ENCODE data around the gene GINS1.

GINS1 gene

GRCh38 chr20:25496165-25496967, 88.9 kb downstream of the GINS1 start:
- DNase-seq: no peak

DNA sequence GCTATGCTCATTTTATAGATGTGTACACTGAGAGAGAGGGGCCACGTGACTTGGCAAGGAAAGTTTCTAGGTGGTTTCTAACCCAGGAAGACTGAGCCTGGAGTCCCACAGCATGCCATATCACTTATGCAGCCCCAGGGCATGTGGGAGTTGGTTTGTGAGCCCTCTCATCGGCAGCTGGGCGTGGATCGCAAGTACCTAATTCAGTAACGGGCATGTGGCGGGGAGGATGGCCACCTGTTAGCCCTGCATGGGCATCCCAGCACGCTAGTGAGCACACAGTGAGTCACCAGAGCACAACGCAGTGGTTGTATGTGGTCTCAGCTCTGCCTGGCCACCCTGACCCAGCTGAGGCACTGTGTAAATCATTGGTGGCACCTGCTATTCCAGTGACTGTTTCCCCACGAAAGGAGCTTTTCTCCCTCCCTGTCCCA, 89.5 kb downstream of the GINS1 start:
- DNase-seq: no peak

DNA sequence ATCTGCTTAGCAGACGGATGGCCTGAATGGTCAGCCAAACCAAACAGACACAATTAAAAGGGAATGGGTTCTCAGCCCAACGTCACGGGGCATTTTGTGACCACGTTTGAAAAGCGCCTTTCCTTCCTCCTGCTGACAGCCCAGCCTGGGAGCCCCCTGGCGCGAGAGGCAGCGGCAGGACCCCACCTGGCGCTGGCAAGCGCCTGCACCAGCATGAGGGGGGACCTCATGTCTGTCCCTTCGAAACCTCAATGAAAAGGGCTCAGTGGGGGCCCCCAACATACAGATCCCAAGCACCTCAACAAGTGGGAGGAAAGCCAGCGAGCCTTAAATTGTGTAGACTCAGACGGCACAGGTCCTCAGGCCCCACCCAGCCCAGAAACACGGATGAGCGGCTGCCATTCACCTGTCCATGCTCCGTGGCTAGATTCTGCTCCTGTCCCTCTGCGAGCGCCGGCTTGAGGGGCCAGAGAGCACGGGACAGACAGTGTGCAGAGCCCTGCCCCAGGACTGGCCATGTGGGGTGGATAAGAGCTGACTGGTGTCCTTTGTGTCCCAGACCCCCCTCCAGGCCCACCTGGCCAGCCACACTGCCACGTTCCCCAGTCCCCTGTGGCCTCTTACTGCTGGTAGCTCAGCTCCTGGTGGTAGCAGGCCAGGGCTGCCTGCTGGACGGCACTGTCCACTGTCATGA, 90.3 kb downstream of the GINS1 start:
- no peak for DNase-seq

Measured in NCI-H146 (cell line).